GM21515 (cell line): ENCODE results near the gene KRT79.
"Not testable (repeated sequence)": the region's sequence is repeated elsewhere in the genome, so short reads cannot be mapped to it uniquely, and the experiment has no call there.

Experiments
- ATAC-seq: cut with Tn5 transposase; IDR thresholded peaks from one replicate; pipeline ENCODE4 v1.9.1; 2021; ENCODE audit not compliant: unreplicated experiment

Gene KRT79

DNA sequence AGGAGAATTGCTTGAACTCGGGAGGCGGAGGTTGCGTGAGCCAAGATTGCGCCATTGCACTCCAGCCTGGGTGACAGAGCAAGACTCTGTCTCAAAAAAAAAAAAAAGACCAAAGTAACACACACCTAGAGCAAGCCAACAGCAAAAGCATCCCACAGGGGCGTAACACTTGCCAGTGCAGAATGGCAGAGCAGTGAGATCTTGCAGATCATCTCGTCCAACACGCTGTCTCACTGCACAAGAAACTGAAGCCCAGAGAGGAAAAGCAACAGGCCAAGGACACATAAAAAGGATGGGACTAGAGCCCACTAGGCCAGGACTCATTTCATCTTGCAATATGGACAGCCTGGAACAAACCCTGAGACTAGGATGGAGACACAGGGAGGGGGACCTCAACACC lies 27.4 kb upstream of the KRT79 start:
- no peak for ATAC-seq

DNA sequence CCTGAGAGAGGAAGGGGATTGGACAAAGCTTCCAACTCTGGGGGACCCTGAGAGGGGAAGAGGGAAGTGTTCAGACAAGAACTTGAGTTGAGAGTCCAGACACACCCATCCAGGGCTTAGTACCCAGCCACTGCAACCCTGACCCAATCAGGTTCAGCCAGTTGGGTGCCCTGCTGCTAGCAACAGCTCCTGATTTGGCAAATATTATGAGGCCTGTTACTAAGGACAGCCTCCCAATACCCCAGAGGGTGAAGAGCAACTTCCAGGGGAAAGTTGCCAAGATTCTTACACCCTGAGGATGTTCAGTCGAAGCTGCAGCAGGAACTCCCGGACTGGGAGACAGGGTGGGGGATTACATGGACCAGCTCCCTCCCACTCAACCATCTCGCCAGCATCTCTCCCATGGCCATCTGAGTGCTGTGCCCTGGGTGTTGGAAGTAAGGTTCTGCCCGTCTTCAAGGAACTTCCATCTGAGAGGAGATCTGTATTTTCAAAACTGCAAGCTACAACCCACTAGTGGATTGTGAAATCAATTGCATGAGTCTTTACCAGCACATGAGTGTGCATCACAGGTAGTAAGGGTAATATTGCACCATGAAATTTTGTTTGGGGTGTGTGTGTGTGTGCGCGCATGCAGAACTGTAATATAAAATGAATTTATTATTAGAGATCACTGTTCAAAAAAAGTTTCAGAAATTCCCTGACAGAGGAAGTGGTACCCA lies 26.2 kb upstream of the KRT79 start:
- ATAC-seq, result no peak

DNA sequence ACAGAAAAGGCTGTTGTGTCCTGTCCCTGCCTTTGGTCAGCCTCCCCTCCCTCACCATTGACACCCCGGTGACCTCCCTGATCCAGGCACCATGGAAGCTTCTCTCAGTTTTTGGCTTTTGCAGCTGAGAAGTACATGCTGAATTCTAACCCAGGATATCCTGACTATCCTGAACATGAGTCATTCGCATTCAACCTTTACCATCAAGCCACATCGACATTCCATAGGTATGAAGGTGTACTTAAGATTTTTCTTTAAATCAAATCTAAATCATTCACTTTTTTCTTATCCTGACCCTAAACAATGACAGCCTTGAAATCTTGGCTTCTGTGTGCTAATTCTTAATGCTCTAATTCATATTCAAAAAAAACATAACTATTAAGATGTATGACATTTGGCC lies 23.4 kb upstream of the KRT79 start:
- ATAC-seq, result no peak

DNA sequence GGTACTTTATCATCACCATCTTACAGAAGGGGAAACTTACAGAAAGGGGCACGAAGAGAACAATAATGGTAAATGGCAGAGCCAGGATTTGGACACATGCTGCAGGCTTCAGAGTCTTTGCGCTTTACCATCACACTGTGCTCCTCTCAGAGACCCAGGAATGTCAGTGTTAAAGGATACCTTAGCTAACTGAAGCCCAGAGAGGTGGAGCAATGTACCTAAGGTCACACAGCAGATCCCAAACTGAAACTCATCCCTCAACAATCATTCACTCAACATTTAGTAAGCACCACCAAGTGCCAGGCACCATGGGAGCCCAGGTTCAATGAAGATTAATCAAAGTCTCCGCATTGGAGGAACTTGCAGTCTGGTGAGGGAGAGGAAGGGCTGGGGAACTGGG lies 22.7 kb upstream of the KRT79 start:
- ATAC-seq, result no peak

DNA sequence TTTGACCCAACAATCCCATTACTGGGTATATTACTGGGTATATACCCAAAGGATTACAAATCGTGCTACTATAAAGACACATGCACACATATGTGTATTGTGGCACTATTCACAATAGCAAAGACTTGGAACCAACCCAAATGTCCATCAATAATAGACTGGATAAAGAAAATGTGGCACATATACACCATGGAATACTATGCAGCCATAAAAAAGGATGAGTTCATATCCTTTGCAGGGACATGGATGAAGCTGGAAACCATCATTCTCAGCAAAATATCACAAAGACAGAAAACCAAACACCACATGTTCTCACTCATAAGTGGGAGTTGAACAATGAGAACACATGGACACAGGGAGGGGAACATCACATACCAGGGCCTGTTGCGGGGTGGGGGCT lies 22.0 kb upstream of the KRT79 start:
- not testable (repeated sequence) for ATAC-seq

DNA sequence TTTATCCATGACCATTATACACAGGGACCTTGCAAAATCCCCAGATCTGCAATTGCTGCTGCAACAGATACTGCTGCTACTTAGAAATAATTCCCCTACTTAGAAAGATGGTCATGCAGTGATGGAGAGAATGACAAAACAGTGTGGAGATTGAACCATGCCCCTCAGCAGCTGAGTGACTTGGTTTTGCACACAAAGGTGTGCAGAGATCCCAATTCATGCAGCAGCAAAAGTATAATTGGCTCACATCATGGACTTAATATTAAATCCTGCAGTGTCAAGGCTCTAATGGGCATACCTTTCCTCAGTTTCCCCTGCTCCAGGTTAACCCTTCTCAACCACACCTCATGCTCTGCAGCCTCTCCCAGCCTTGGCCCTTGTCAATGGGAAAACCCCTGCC lies 17.7 kb upstream of the KRT79 start:
- no peak for ATAC-seq

DNA sequence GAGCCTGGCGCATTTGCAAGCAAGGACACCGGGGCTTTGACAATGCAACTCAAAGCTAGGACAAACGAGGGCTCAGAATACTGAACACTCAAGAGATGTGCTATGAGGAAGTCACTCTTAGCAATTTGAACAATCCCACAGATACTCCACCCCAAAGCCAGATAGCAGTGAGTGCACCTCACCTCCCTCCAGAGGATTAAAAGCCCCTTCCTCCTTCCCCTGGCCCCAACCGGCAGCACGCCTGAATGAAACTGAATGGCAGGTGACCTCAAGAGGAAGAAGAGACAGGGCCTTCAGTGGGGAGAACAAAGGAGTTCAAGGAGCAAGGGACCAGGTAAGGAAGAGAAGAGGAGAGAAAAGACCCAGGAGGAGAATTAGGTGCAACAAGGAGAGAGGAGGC lies 16.6 kb upstream of the KRT79 start:
- no peak for ATAC-seq

DNA sequence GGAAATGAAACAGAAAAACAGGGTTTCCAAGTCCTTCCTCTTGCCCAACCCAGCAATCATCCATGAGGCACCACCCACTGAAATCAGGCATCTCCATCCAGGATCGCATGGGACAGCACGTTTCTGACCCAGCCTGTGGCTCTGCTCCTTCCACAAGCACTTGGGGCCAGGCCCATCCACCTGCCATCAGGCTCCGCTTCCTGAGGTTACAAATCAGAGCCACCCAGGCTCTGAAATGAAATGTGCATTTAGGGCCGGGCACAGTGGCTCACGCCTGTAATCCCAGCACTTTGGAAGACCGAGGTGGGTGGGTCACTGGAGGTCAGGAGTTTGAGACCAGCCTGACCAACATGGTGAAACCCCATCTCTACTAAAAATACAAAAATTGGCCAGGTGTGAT lies 15.4 kb upstream of the KRT79 start:
- no peak for ATAC-seq

DNA sequence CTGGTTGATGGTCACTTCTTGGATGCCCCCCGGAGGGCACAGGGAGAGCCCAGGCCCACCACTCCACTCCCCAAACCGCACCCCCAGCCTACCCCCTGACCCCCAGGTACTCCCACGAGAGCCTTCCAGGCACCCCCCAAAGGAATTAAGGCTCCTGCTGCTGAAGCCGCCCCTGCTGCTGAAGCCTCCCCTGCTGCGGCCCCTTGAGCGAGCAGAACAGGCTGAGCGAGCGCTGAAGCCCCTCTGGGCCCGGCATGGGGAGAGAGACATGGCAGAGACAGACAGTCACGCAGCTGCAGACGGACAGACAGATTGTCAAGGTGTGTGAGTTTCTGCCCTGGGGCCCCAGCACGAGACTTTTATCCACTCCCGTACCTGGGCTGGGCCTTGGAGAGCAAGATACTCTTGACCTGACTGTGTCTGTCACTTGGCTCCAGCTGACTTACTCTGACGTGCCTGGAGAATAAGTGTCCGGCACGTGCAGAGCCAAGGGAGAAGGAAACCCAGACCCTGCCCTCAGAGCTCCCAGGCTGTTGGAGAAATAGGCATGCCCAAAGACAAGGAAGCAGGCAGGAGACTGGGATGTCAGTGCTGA lies 14.6 kb upstream of the KRT79 start, which contains the start of gene KRT78:
Gene KRT78 (minus strand): TSS at position 334 of the 595 bp plus-strand sequence. CDS start 64 bp downstream, at position 270.
- no peak for ATAC-seq

DNA sequence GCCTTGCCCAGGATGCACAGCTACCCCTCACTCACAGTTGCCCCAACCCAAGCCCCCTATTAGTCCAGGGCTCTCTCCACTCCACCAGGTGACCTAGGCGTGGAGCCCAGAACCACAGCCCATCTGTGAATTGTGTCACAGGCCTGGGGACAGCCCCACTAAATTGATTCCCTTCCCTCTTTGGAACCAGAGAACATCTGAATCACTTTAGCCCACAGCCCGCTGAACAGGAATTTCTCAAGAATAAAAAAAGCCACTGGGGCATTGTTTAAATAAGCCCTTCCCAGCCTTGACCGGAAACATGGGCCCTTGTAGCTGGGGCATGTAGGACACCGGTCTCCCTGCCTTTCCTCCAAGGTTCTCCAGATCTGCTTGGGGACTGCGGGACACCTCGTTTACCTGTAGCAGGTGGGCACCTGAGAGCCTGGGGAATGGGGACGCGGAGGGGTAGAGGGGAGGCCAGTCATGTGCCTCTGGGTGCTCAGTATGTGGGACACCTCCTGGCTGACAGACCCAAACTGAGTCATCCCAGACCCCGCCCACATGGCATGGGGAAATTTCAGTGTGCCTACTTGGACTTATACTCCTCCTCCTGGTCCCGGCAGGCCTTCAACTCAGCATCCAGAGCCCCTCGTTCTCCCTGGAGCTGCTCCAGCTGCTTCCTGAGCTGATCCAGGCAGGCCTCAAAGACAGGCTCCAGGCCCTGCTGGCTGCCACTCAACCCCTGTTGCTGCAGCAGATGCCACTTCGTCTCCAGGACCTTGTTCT lies 13.4 kb upstream of the KRT79 start:
- ATAC-seq, result no peak

DNA sequence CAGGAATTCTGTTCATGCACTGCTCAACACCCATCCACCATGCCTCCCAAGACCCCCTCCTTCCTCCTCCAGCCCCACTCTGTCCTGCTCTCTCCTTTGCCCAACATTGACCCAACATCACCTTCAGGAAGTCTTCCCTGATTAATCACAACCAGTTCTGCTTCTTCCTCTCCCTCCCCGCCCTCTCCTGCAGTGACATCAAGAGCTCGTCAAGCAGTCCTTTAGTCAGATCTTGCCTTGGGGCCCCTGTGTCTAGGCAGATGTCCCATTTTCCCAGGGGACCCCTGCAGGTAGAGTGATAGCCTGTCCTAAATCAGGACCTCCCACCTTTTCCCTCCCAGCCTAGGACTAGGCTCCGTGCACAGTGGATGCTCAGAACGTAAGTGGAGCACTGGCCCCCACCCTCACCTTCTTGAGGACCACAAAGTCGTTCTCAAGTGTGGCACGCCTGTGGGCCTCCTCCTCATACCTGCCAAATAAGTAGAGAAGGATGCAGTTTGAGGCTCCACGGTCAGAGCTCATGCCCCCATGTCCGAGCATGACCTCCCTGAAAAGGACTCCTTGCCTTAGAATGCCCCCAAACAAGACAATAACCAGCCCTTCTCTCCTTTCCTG lies 12.4 kb upstream of the KRT79 start:
- no peak for ATAC-seq

DNA sequence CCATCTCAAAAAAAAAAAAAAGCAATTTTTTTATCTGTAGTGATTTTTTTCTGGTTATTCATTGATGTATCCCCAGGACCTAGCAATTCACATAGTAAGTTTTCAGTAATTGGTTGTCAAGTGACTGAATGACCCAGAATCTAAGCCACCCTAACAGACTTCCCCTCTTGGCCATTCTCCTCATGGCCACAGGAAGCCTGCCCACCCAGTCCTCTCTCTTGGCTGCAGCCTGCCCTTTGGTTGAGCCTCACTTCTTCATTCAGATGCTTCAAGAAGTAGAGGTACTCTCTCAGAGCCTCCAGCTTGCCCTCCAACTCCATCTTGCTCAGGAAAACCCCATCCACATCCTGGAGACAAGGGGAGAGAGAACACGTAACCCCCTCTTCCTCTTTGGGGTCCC lies 11.8 kb upstream of the KRT79 start:
- no peak for ATAC-seq

DNA sequence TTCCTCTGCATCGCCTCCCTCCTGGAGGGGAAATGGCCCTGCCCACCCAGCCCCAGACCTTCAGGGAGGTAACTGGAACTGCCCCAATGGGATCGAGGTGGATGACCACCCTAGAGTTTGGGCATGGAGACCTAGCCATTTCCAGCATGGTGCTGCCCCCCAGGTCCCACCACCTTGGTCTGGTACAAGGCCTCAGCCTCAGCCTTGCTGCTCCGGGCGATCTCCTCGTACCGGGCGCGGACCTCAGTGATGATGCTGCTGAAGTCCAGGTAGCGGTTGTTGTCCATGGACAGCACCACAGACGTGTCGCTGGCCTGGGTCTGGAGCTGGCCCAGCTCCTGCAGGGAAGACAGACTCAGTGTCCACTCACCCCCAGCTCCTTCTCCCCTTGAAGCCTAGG lies 10.3 kb upstream of the KRT79 start:
- no peak for ATAC-seq

DNA sequence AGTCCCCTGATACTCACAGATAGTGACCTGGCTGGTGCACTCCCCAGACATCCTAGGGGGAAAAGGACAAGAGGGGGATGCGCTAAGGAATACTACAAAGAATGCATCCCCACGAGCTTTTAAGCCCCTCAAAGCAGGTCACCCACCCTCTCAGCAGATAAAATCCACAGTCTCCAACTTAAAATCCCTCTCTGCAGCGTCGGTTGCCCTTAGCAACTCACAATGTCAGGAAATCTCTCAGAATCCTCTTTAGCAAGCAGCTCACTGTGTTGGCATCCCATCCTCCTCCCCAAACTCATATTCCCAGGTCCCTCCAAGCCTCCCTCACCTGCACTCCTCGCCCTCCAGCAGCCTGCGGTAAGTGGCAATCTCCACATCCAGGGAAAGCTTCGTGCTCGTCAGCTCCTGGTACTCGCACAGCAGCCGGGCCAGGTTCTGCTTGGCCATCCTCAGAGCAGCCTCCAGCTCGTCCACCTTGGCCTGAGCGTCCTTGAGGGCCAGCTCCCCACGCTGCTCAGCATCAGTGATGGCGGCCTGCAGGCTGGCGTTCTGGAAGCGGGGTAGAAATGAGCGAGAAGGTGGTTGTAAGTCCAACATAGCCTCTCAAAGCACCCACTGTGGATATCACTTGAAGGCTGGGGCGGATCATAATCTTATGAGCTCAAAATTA lies 5.5 kb upstream of the KRT79 start:
- no peak for ATAC-seq

DNA sequence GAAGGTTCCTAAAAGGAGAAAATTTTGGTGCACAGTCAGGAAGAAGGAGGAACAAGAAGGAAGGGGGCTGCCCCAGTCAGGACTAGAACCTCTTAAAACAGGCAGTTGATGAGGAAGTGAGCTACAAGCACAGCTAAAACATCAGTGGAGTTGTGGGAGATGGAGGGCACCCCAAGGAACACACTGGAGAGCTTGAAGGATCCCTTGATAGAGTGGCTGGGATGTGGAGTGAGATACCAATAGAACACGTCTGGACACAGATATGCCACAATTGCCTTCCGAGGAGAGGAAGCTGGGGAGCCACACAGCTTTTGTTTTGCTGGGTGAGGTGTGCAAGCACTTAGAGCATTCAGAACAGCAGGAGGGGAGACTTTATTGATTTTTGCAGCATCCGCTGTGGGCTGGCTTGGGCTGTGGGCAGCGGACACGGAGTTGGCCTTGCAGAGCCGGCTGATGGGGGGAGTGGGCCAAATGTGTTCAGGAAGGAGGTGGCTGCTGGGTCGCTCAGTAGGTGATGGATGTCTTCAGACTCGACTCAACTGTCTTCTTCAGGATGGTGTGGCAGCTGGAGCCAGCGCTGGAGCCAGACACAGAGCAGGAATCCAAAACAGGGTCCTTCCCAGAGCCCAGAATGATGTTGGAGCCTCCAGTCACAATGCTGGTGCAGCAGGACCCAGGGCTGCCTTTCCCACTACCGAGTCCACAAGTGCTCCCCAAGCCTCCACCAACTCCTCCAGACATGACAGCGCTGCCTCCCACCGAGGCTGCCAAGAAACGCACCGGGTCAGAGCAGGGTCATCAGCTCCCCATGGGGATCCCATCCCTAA lies 4.7 kb upstream of the KRT79 start:
- no peak for ATAC-seq

DNA sequence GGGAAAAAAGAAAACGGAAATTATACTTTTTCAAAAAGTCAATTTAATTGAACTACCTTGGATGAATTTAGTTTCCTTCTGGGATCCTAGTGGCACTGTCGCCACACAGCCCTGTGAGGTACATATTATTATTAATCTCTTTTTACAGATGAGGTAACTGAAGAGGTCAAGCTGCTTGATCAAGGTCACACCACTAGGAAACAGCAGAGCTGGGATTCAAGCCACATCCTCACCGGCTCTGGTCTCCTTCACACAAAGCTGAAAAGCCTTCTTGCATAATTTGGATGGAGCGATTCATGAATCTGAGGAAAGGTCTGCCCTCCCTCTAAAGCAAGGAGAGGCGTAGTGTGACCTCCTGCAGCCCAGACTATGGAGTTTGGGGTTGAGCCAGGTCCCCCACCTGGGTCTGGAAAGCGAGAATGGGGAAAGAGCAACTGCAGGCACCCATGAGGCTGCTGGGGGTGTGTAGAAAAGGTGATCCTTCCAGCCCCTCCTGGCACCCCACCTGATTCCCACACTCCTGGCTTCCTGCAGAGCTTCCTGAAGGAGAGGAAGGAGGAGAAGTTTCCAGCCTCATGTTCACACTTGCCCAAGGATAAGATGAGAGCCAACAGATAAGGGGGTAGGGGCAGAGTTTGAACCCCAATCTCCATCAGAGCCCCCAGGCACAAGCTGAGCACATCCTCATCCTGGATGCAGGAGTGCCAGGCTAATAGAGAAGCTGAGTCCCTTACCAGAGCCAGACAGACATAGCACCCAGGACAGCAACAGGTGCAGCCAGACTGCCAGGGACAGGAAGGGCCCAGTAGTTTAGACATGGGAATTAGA lies 3.9 kb upstream of the KRT79 start:
- no peak for ATAC-seq

DNA sequence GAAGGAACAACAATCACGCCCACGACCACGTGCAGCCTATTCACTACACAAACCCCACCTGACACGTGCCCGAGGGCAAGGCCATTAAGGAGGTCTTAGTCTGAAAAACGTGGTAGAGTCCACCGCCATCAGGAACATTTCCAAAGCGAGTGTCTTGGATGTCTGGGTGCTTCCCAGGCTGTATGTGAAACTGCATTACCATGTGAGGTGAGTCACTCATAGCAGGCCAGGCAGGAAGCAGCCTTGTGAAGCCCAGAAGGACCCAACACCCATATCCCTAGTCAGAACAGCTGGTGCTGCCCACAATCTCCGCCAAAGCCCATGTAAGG lies 3.3 kb upstream of the KRT79 start:
- no peak for ATAC-seq

DNA sequence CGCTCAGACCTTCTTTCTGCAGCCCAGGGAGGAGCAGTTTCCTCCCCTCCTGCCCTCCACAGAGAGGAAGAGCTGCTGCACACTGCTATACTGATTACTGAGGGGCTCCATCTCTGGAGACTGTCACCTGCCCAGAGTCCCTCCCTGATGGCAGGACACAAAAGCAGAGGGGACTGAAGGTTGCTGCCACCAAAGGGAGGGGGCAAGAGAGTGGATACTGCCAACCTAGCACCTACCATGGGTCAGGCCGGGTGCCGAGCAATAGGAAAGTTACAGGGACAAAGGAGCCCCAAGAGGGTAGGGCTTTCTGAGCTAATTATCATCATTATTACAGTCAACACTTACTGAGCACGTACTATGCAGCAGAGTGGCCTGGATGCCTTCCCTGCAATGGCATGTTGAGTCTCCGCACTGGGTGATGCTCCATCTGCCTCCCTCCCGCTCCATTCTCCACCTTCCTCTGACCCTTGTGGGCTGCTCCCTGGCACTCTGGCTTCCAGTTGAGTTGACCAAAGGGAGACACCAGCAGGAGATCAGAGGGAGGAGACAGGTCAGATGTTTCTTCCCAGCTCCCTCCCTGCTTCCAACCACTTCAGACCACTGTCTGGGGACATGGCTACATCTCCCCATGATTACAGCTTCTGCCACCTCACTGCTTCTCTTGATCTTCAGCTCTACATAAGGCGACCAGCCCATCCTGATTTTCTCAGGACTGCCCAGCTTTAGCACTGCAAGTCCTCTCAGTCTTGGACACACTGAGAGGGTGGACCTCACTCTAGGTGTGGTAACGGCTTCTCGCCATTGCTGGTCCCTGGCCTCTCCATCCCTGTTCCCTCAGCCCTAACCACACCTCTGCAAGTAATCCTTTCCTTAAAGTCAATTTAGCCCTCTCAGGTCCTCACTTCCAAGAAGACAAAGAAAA lies 2.6 kb upstream of the KRT79 start:
- no peak for ATAC-seq

DNA sequence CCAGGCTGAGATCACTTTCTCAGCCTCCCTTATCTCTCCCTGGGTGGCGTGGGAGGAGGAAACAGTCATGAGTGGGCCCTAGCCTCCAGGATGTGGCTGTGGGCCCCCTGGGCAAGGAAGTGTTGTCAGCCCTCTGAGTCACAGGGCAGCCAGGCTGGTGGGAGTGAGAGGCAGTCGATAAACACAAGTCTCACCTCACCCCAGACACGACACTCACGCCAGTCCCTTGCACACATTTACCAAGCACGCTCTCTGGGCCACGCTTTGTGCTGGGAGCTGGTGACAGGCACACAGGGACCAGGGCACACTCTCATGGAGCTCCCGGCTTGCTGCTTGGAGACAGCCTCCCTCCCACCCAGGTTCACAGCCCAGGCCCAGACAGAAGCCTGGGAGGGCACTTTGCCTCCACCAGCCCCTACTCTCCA lies 1.9 kb upstream of the KRT79 start:
- ATAC-seq, result no peak
